GM18508 (cell line): ENCODE results near the gene BAHCC1.

Experiments
- ATAC-seq: cut with Tn5 transposase; IDR thresholded peaks from one replicate; pipeline ENCODE4 v1.9.1; 2021; ENCODE audit warnings: moderate number of reproducible peaks; ENCODE audit not compliant: insufficient read depth, unreplicated experiment

The BAHCC1 gene

GRCh38 chr17:81487487-81488275 lies 92.4 kb downstream of the BAHCC1 start:
- no peak for ATAC-seq

GRCh38 chr17:81488276-81488860 lies 93.1 kb downstream of the BAHCC1 start:
- no peak for ATAC-seq

- no peak for ATAC-seq
Observed at GRCh38 chr17:81489012-81489997, 94.0 kb downstream of the BAHCC1 start.

GRCh38 chr17:81489998-81490992 lies 95.0 kb downstream of the BAHCC1 start:
- no peak for ATAC-seq

- ATAC-seq, result no peak
Observed at GRCh38 chr17:81491181-81491581, 95.9 kb downstream of the BAHCC1 start.

GRCh38 chr17:81491761-81492160 lies 96.5 kb downstream of the BAHCC1 start:
- ATAC-seq, result no peak

GRCh38 chr17:81492202-81492601 lies 96.9 kb downstream of the BAHCC1 start:
- no peak for ATAC-seq

- no peak for ATAC-seq
Observed at GRCh38 chr17:81492706-81493105, 97.4 kb downstream of the BAHCC1 start.

- ATAC-seq, result no peak
Observed at GRCh38 chr17:81493198-81494038, 98.2 kb downstream of the BAHCC1 start.

- no peak for ATAC-seq
Observed at GRCh38 chr17:81494626-81495377, 99.5 kb downstream of the BAHCC1 start.

- no peak for ATAC-seq
Observed at GRCh38 chr17:81498953-81499600, 103.8 kb downstream of the BAHCC1 start.

- ATAC-seq, result no peak
Observed at GRCh38 chr17:81499601-81499970, 104.3 kb downstream of the BAHCC1 start.

- no peak for ATAC-seq
Observed at GRCh38 chr17:81500047-81500446, 104.8 kb downstream of the BAHCC1 start.

- no peak for ATAC-seq
Observed at GRCh38 chr17:81502471-81503017, 107.3 kb downstream of the BAHCC1 start.

GRCh38 chr17:81503619-81504018 lies 108.4 kb downstream of the BAHCC1 start:
- ATAC-seq, result no peak

GRCh38 chr17:81508639-81509206 lies 113.5 kb downstream of the BAHCC1 start:
- no peak for ATAC-seq
